Smooth muscle cell (in vitro differentiated cells): ENCODE measurements around the gene KCND3. TPM values are rescaled to one million over a fixed set of nuclear protein-coding genes. Genes with fewer than 3 reads are reported as not detected.
"Not testable (repeated sequence)": the region's sequence is repeated elsewhere in the genome, so short reads cannot be mapped to it uniquely, and the experiment has no call there.

Experiments
- DNase-seq: peaks from one replicate; lab custom pipeline; 2025; ENCODE audit not compliant: unreplicated experiment; lab: John Stamatoyannopoulos, UW
- H2AFZ ChIP-seq: fragments of 200-600 bp; sonication (generic); 2 replicates; pipeline ENCODE4 v1.6.0; 2016; ENCODE audit warnings: antibody characterized with exemption, low read depth, mild to moderate bottlenecking
- H3F3A ChIP-seq: fragments of 200-600 bp; sonication (generic); 2 replicates; pipeline ENCODE4 v1.6.0; 2017; ENCODE audit warnings: antibody characterized with exemption, low read depth
- H3K27ac ChIP-seq: fragments of 200-600 bp; sonication (generic); 2 replicates; pipeline ENCODE4 v1.5.1; 2016; ENCODE audit warnings: low read depth, mild to moderate bottlenecking
- H3K27me3 ChIP-seq: fragments of 200-600 bp; sonication (generic); 2 replicates; pipeline ENCODE4 v1.6.1; 2016; ENCODE audit warnings: low read depth, mild to moderate bottlenecking
- H3K36me3 ChIP-seq: fragments of 200-600 bp; sonication (generic); 2 replicates; pipeline ENCODE4 v1.5.1; 2016; ENCODE audit warnings: low read depth
- H3K4me1 ChIP-seq: fragments of 200-600 bp; sonication (generic); 2 replicates; pipeline ENCODE4 v1.5.1; 2016; ENCODE audit warnings: low read depth
- H3K4me2 ChIP-seq: fragments of 200-600 bp; sonication (generic); 2 replicates; pipeline ENCODE4 v1.6.0; 2016; ENCODE audit warnings: mild to moderate bottlenecking
- H3K4me3 ChIP-seq: fragments of 200-600 bp; sonication (generic); 2 replicates; pipeline ENCODE4 v1.5.1; 2016; ENCODE audit warnings: mild to moderate bottlenecking
- H3K79me2 ChIP-seq: fragments of 200-600 bp; sonication (generic); 2 replicates; pipeline ENCODE4 v1.6.0; 2016; ENCODE audit warnings: low read depth, mild to moderate bottlenecking
- H3K9ac ChIP-seq: fragments of 200-600 bp; sonication (generic); 2 replicates; pipeline ENCODE4 v1.6.0; 2016; ENCODE audit warnings: low read depth
- H3K9me3 ChIP-seq: fragments of 200-600 bp; sonication (generic); replicated peaks from 2 replicates; pipeline ENCODE4 v1.5.1; 2016; ENCODE audit warnings: low read depth
- H4K20me1 ChIP-seq: fragments of 200-600 bp; sonication (generic); 2 replicates; pipeline ENCODE4 v1.6.0; 2016; ENCODE audit warnings: low read depth
- WGBS: methylation state at CpG from one replicate; pipeline ENCODE4 v1.1.7; 2016; ENCODE audit warnings: low lambda C conversion rate; 5-methylcytosine and 5-hydroxymethylcytosine counted together
- polyA plus RNA-seq: library from polyadenylated mRNA; unstranded; fragments of >200 nt; fragmentation: Nextera tagmentation; extraction: Ambion mirVana; gene quantifications from 2 replicates; pipeline ENCODE4 v1.2.1, GENCODE V29; 2016
- total RNA-seq: library from RNA; depleted of rRNA; stranded (reverse); fragments of >200 nt; gene quantifications from 2 replicates; pipeline ENCODE4 v1.2.3, GENCODE V29; 2014
- TF ChIP-seq, protein P1 (sequence below): fragments of 200-600 bp; sonication (generic); IDR thresholded peaks from 2 replicates; pipeline ENCODE4 v1.5.1; 2017; ENCODE audit warnings: borderline replicate concordance, mild to moderate bottlenecking, antibody characterized with exemption; ENCODE audit not compliant: insufficient read depth, poor library complexity, severe bottlenecking

Gene KCND3
- total and polyA plus RNA-seq, 2 experiments from 2014 or later, result 0.97 to 2.2 TPM

DNA sequence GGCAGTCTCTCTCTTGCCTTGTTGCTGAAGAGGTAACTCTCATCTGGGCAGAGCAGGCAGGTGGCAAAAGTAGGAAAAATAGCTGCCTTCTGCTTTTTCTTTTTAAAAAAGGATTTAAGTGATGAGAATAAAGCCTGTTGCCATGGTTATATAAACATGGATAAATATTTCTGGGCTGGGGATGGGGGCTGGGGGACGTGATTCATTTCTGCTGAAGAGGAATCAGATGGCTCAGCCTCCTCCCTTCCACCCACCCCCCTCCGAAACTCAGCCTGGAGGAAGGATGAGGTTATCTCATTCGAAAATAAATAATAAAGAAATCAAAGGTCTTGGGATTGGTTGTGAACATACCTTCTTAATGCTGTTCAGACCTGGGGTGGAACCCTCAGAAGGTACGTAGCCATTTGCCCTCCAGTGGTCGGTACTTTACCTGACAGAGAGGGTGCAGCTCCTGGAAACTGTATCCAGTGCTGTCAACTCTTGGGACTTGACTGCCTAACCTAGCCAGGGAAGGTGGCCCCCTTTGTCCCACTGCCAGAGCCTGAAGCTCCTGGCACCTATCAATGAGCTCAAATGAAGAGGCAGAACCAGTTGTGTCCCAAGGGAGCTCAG, 246.4 kb downstream of the KCND3 start:
- DNase-seq, result no peak
- H3F3A ChIP-seq, result peaks cover 1% of the 10 kb centered on the region
- TF ChIP-seq, protein P1, sequence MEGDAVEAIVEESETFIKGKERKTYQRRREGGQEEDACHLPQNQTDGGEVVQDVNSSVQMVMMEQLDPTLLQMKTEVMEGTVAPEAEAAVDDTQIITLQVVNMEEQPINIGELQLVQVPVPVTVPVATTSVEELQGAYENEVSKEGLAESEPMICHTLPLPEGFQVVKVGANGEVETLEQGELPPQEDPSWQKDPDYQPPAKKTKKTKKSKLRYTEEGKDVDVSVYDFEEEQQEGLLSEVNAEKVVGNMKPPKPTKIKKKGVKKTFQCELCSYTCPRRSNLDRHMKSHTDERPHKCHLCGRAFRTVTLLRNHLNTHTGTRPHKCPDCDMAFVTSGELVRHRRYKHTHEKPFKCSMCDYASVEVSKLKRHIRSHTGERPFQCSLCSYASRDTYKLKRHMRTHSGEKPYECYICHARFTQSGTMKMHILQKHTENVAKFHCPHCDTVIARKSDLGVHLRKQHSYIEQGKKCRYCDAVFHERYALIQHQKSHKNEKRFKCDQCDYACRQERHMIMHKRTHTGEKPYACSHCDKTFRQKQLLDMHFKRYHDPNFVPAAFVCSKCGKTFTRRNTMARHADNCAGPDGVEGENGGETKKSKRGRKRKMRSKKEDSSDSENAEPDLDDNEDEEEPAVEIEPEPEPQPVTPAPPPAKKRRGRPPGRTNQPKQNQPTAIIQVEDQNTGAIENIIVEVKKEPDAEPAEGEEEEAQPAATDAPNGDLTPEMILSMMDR, result no peak
- no peaks in the 10 kb centered on the region for H3K9me3 ChIP-seq
- no peak overlapping the region for H2AFZ ChIP-seq
- H3K79me2 ChIP-seq, result no peaks in the 10 kb centered on the region
- H4K20me1 ChIP-seq, result no peaks in the 10 kb centered on the region
- WGBS, result 83% methylated on average over 5 of the region's 5 CpGs
- no peak overlapping the region for H3K27ac ChIP-seq
- no peaks in the 10 kb centered on the region for H3K36me3 ChIP-seq
- H3K27me3 ChIP-seq, result peaks cover 13% of the 10 kb centered on the region
- H3K4me1 ChIP-seq, result peaks cover 6% of the 10 kb centered on the region
- no peak overlapping the region for H3K4me3 ChIP-seq
- H3K4me2 ChIP-seq, result no peak overlapping the region
- no peak overlapping the region for H3K9ac ChIP-seq

DNA sequence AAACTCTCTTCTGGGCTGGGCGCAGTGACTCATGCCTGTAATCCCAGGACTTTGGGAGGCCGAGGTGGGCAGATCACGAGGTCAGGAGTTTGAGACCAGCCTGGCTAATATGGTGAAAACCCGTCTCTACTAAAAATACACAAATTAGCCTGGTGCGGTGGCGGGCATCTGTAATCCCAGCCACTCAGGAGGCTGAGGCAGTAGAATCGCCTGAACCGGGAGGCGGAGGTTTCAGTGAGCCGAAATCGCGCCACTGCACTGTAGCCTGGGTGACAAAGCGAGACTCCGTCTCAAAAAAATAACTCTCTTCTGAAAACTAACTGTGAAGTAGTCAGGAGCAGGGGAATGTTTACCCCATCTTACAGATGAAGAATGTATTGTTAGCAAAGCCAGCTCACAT, 247.2 kb downstream of the KCND3 start:
- not testable (repeated sequence) for H3K9me3 ChIP-seq, H3K9ac ChIP-seq, H3K79me2 ChIP-seq, DNase-seq, H2AFZ ChIP-seq, H3F3A ChIP-seq, H3K4me3 ChIP-seq, H3K27ac ChIP-seq, H3K4me2 ChIP-seq, H3K36me3 ChIP-seq, H4K20me1 ChIP-seq
- Histone ChIP-seq H3K27me3 (peaks cover 13% of the 10 kb centered on the region), H3K4me1 (peaks cover 13% of the 10 kb centered on the region)
- WGBS, result 91% methylated on average over 14 of the region's 14 CpGs

- Histone ChIP-seq H3K4me3 (peak overlapping the region; percentile 53), H3K36me3 (no peaks in the 10 kb centered on the region), H2AFZ (peak overlapping the region; percentile 71), H3K27me3 (peaks cover 13% of the 10 kb centered on the region), H3K4me2 (peak overlapping the region; percentile 85), H3K27ac (peak overlapping the region; percentile 36), H3F3A (peaks cover 9% of the 10 kb centered on the region), H3K9ac (peak overlapping the region; percentile 16), H3K4me1 (peaks cover 26% of the 10 kb centered on the region), H3K79me2 (no peaks in the 10 kb centered on the region), H3K9me3 (no peaks in the 10 kb centered on the region), H4K20me1 (peaks cover 6% of the 10 kb centered on the region)
- TF ChIP-seq, protein P1, result no peak
- peak; percentile 44 for DNase-seq
- WGBS, result 2% methylated on average over 63 of the region's 63 CpGs
These were observed 249.3 kb downstream of the KCND3 start for GRCh38 chr1:111739925-111740765.

DNA sequence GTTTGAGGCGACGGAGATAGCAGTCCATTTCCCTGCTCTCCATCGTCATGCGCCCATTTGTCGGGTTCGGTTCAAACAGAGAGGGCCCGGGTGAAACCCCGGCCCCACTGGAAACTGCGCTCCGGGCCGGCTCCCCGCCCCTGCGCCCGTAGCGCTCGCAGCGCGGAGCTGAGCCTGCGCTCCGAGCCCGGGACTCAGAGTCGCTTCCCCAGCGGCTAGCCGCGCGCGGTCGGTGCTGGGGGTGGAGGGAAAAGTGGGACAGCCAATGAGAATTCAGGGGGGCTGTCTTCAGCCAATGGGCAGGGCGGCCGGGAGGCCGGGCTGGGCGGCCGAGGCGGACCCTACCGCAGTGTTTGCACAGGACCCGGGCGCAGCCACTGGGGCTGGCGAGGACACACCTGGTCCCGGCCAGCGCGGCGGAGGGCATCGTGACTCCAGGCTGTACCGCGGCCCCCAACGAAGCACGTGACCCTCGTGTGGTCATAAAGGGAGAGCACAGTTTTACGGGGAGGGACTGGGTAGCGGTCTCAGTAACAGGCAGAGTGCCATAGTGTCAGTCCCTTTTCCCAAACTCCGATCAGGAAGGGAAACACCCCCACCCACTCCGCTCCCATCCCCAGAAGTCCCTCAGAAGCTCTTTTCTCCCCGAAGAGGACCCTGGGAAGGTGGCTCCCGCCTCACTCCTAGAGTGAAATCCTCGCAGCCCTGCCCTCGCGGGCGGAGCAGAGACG, 250.1 kb downstream of the KCND3 start, which contains the start of gene INKA2:
Gene INKA2 (minus strand): TSS at position 202 of the 731 bp plus-strand sequence. CDS start 153 bp downstream, at position 49.
- H2AFZ ChIP-seq, result peak within 1 kb of the TSS; percentile 71
- peak; percentile 77 for DNase-seq
- H3K4me3 ChIP-seq, result peak within 1 kb of the TSS; percentile 53
- peak within 1 kb of the TSS; percentile 16 for H3K9ac ChIP-seq
- no peaks in the 10 kb centered on the region for H3K9me3 ChIP-seq
- peaks cover 13% of the 10 kb centered on the region for H3K27me3 ChIP-seq
- peaks cover 6% of the 10 kb centered on the region for H4K20me1 ChIP-seq
- peaks cover 26% of the 10 kb centered on the region for H3K4me1 ChIP-seq
- H3K27ac ChIP-seq, result peak within 1 kb of the TSS; percentile 36
- TF ChIP-seq, protein P1, result no peak
- WGBS, result under 1% methylated on average over 58 of the region's 59 CpGs
- no peaks in the 10 kb centered on the region for H3K36me3 ChIP-seq
- H3K4me2 ChIP-seq, result peak within 1 kb of the TSS; percentile 85
- H3F3A ChIP-seq, result peaks cover 9% of the 10 kb centered on the region
- no peaks in the 10 kb centered on the region for H3K79me2 ChIP-seq
